ENCODE data around the gene STH.

Gene STH

GRCh38 chr17:46023783-46024388 lies 24.8 kb downstream of the STH start:
- Histone ChIP-seq H3K4me1 (ENCODE audit: control insufficient read depth, low read depth, low read length) (peaks cover 20% of the 10 kb centered on the region), H3K9me3 (ENCODE audit: control insufficient read depth, low read depth, low read length) (no peaks in the 10 kb centered on the region), H3K9ac (ENCODE audit: low read length) (no peak overlapping the region), H3K36me3 (ENCODE audit: control insufficient read depth, low read depth, low read length) (peaks cover 25% of the 10 kb centered on the region), H3K27ac (ENCODE audit: low read length) (no peak overlapping the region), H3K4me3 (ENCODE audit: low read length) (no peak overlapping the region), H3K27me3 (ENCODE audit: control insufficient read depth, insufficient read depth, low read length) (no peaks in the 10 kb centered on the region)

- H3K9me3 ChIP-seq (ENCODE audit: control insufficient read depth, low read depth, low read length), result no peaks in the 10 kb centered on the region
- H3K27me3 ChIP-seq (ENCODE audit: control insufficient read depth, insufficient read depth, low read length), result no peaks in the 10 kb centered on the region
- H3K4me1 ChIP-seq (ENCODE audit: control insufficient read depth, low read depth, low read length), result peaks cover 21% of the 10 kb centered on the region
- no peak overlapping the region for H3K9ac ChIP-seq (ENCODE audit: low read length)
- H3K4me3 ChIP-seq (ENCODE audit: low read length), result no peak overlapping the region
- H3K36me3 ChIP-seq (ENCODE audit: control insufficient read depth, low read depth, low read length), result peaks cover 25% of the 10 kb centered on the region
- H3K27ac ChIP-seq (ENCODE audit: low read length), result no peak overlapping the region
Measured at GRCh38 chr17:46024590-46024989, 25.5 kb downstream of the STH start.

- Histone ChIP-seq H3K9me3 (ENCODE audit: control insufficient read depth, low read depth, low read length) (no peaks in the 10 kb centered on the region), H3K9ac (ENCODE audit: low read length) (no peak overlapping the region), H3K36me3 (ENCODE audit: control insufficient read depth, low read depth, low read length) (peaks cover 25% of the 10 kb centered on the region), H3K27me3 (ENCODE audit: control insufficient read depth, insufficient read depth, low read length) (no peaks in the 10 kb centered on the region), H3K4me3 (ENCODE audit: low read length) (no peak overlapping the region), H3K4me1 (ENCODE audit: control insufficient read depth, low read depth, low read length) (peaks cover 21% of the 10 kb centered on the region), H3K27ac (ENCODE audit: low read length) (no peak overlapping the region)
Measured at GRCh38 chr17:46025060-46025459, 26.0 kb downstream of the STH start.

- Histone ChIP-seq H3K4me1 (ENCODE audit: control insufficient read depth, low read depth, low read length) (peaks cover 21% of the 10 kb centered on the region), H3K27me3 (ENCODE audit: control insufficient read depth, insufficient read depth, low read length) (no peaks in the 10 kb centered on the region), H3K36me3 (ENCODE audit: control insufficient read depth, low read depth, low read length) (peaks cover 31% of the 10 kb centered on the region), H3K9ac (ENCODE audit: low read length) (no peak overlapping the region), H3K9me3 (ENCODE audit: control insufficient read depth, low read depth, low read length) (no peaks in the 10 kb centered on the region), H3K4me3 (ENCODE audit: low read length) (no peak overlapping the region), H3K27ac (ENCODE audit: low read length) (no peak overlapping the region)
Measured at GRCh38 chr17:46025510-46026165, 26.6 kb downstream of the STH start.

- Histone ChIP-seq H3K4me3 (ENCODE audit: low read length) (no peak overlapping the region), H3K27ac (ENCODE audit: low read length) (no peak overlapping the region), H3K27me3 (ENCODE audit: control insufficient read depth, insufficient read depth, low read length) (no peaks in the 10 kb centered on the region), H3K9ac (ENCODE audit: low read length) (no peak overlapping the region), H3K36me3 (ENCODE audit: control insufficient read depth, low read depth, low read length) (peaks cover 39% of the 10 kb centered on the region), H3K9me3 (ENCODE audit: control insufficient read depth, low read depth, low read length) (no peaks in the 10 kb centered on the region), H3K4me1 (ENCODE audit: control insufficient read depth, low read depth, low read length) (peaks cover 21% of the 10 kb centered on the region)
Measured at GRCh38 chr17:46026166-46027047, 27.4 kb downstream of the STH start.

GRCh38 chr17:46027048-46027975 lies 28.3 kb downstream of the STH start:
- no peaks in the 10 kb centered on the region for H3K27me3 ChIP-seq (ENCODE audit: control insufficient read depth, insufficient read depth, low read length)
- H3K27ac ChIP-seq (ENCODE audit: low read length), result no peak overlapping the region
- peaks cover 21% of the 10 kb centered on the region for H3K4me1 ChIP-seq (ENCODE audit: control insufficient read depth, low read depth, low read length)
- no peak overlapping the region for H3K9ac ChIP-seq (ENCODE audit: low read length)
- H3K4me3 ChIP-seq (ENCODE audit: low read length), result no peak overlapping the region
- no peaks in the 10 kb centered on the region for H3K9me3 ChIP-seq (ENCODE audit: control insufficient read depth, low read depth, low read length)
- peaks cover 48% of the 10 kb centered on the region for H3K36me3 ChIP-seq (ENCODE audit: control insufficient read depth, low read depth, low read length)

- H3K4me3 ChIP-seq (ENCODE audit: low read length), result no peak overlapping the region
- H3K27ac ChIP-seq (ENCODE audit: low read length), result no peak overlapping the region
- H3K9ac ChIP-seq (ENCODE audit: low read length), result no peak overlapping the region
- no peaks in the 10 kb centered on the region for H3K9me3 ChIP-seq (ENCODE audit: control insufficient read depth, low read depth, low read length)
- H3K4me1 ChIP-seq (ENCODE audit: control insufficient read depth, low read depth, low read length), result peaks cover 21% of the 10 kb centered on the region
- no peaks in the 10 kb centered on the region for H3K27me3 ChIP-seq (ENCODE audit: control insufficient read depth, insufficient read depth, low read length)
- peaks cover 51% of the 10 kb centered on the region for H3K36me3 ChIP-seq (ENCODE audit: control insufficient read depth, low read depth, low read length)
Measured at GRCh38 chr17:46027976-46028325, 28.9 kb downstream of the STH start.

- Histone ChIP-seq H3K27ac (ENCODE audit: low read length) (no peak overlapping the region), H3K36me3 (ENCODE audit: control insufficient read depth, low read depth, low read length) (peaks cover 52% of the 10 kb centered on the region), H3K9ac (ENCODE audit: low read length) (no peak overlapping the region), H3K27me3 (ENCODE audit: control insufficient read depth, insufficient read depth, low read length) (no peaks in the 10 kb centered on the region), H3K4me1 (ENCODE audit: control insufficient read depth, low read depth, low read length) (peaks cover 21% of the 10 kb centered on the region), H3K4me3 (ENCODE audit: low read length) (no peak overlapping the region), H3K9me3 (ENCODE audit: control insufficient read depth, low read depth, low read length) (no peaks in the 10 kb centered on the region)
Measured at GRCh38 chr17:46028374-46028773, 29.3 kb downstream of the STH start.

GRCh38 chr17:46028981-46029565 lies 30.0 kb downstream of the STH start:
- no peak overlapping the region for H3K27ac ChIP-seq (ENCODE audit: low read length)

GRCh38 chr17:46029627-46030026 lies 30.6 kb downstream of the STH start:
- no peak overlapping the region for H3K4me3 ChIP-seq (ENCODE audit: low read length)
- no peaks in the 10 kb centered on the region for H3K9me3 ChIP-seq (ENCODE audit: control insufficient read depth, low read depth, low read length)
- H3K27ac ChIP-seq (ENCODE audit: low read length), result no peak overlapping the region
- peaks cover 21% of the 10 kb centered on the region for H3K4me1 ChIP-seq (ENCODE audit: control insufficient read depth, low read depth, low read length)
- H3K9ac ChIP-seq (ENCODE audit: low read length), result no peak overlapping the region
- peaks cover 65% of the 10 kb centered on the region for H3K36me3 ChIP-seq (ENCODE audit: control insufficient read depth, low read depth, low read length)
- H3K27me3 ChIP-seq (ENCODE audit: control insufficient read depth, insufficient read depth, low read length), result no peaks in the 10 kb centered on the region

More at GRCh38 chr17:46028981-46029565, 30.0 kb downstream of the STH start:
- H3K9ac ChIP-seq (ENCODE audit: low read length), result no peak overlapping the region
- peaks cover 59% of the 10 kb centered on the region for H3K36me3 ChIP-seq (ENCODE audit: control insufficient read depth, low read depth, low read length)
- H3K4me3 ChIP-seq (ENCODE audit: low read length), result no peak overlapping the region
- H3K4me1 ChIP-seq (ENCODE audit: control insufficient read depth, low read depth, low read length), result peaks cover 21% of the 10 kb centered on the region
- no peaks in the 10 kb centered on the region for H3K27me3 ChIP-seq (ENCODE audit: control insufficient read depth, insufficient read depth, low read length)
- H3K9me3 ChIP-seq (ENCODE audit: control insufficient read depth, low read depth, low read length), result no peaks in the 10 kb centered on the region

All from iPS-18a (cell line).